GM21447 (cell line): ENCODE measurements around the gene MICAL2.

Experiments
- ATAC-seq: cut with Tn5 transposase; IDR thresholded peaks from one replicate; pipeline ENCODE4 v1.9.1; 2021; ENCODE audit not compliant: unreplicated experiment

Gene MICAL2

DNA sequence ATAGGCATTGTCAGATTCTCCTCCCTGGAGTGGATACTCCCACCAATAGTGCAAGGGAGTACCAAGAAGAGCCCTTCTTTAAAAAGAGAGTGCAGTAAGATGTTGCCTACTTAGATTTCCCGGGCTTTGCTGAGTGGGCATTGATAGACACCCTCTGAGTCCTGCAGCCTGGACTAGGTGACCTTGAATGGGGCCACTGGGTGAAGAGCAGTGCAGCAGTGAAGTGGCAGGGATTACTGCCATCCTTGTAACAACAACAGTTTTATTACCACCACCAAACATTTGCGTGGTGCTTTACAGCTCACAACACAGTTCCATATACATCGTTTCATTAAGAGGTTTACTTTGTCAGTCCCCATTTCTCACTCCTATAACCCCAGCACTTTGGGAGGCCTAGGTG is 59.4 kb downstream of the MICAL2 start:
- ATAC-seq: no peak

DNA sequence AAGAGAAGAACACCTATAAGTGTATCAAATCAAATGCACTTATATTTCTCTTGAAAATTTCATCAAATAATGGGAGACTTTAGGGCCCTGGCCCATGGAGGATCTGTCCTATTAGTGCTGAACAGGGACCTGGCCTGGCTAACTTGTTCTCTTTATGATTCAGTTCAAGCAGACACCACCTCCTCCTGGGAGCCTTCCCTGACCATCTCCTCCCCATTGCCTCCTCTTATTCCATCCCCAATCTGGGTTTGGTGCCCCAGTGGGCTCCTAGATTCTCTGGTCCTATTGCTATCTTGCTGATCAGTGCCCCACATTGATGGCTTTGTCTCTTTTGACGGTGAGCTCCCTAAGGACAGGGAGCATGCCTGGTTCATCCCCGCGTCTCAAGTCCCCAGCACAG is 60.1 kb downstream of the MICAL2 start:
- no peak for ATAC-seq

GRCh38 chr11:12170984-12171383 is 60.6 kb downstream of the MICAL2 start:
- ATAC-seq: no peak

GRCh38 chr11:12171921-12172320 is 61.5 kb downstream of the MICAL2 start:
- ATAC-seq: no peak

DNA sequence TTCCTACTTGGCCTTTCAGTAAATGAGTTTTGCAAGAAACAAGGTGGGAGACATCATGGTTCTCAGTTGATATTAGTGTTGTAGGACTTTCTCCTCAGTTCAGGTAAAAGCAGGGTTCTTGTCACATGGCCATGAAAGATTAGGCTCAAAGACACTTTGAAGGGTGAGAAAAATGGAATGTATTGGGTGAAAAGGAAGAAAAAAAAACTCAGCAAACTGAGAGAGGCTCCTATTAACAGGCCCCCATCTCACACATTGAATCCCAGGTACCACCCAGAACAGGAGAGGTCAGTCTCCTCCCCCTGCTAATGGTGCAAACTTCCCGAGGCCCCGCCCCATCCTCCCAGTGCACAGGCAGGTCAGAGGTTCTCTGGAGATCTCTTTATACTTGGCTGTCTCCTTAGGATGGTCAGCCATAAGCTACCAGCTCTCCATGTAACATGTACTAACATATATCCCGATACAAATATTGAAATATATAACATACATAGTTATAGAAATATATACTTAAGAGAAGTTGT is 62.2 kb downstream of the MICAL2 start:
- no peak for ATAC-seq

DNA sequence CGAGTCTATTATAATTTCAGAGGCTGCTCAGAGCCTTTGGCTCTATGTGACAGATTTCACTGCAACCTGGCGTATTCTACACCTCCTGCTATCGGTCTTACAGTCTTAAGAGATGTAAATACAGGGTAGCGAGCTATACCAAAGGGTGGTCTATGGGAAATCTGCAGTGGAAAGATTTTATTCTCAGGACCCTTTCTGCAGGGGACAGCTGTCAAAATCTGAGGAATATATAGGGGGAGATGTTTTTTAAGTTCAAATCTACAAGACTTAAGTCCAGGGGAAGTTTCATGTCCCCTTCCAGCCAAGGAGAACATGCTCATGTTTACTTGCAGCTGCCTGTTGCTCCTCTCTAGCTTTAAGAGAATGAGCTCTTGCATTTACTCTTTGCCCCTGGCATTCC is 62.7 kb downstream of the MICAL2 start:
- no peak for ATAC-seq

GRCh38 chr11:12174128-12174476 is 63.7 kb downstream of the MICAL2 start:
- peak; percentile 44 for ATAC-seq

DNA sequence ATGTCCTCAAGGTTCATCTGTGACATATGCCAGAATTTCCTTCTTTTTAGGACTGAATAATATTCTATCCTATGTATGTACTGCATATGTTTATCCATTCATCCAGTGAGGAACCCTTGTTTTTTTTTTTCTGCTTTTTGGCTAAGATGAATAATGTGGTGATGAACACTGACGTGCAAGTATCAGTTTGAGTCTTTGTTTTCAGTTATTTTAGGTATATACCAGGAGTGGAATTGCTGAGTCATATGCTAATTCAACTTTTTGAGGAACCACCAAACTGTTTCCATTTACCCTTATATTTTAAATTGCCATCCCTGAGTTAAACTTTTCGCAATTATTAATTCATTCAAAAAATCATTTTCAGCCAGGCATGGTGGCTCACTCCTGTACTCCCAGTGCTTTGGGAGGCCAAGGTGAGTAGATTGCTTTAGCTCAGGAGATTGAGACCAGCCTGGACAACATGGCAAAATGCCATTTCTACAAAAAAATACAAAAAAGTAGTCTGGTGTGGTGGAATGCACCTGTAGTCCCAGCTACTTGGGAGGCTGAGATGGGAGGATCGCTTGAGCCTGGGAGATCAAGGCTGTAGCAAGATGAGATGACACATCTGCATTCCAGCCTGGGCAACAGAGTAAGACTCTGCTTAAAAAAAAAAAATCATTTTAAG is 64.2 kb downstream of the MICAL2 start:
- ATAC-seq: peak; percentile 85

DNA sequence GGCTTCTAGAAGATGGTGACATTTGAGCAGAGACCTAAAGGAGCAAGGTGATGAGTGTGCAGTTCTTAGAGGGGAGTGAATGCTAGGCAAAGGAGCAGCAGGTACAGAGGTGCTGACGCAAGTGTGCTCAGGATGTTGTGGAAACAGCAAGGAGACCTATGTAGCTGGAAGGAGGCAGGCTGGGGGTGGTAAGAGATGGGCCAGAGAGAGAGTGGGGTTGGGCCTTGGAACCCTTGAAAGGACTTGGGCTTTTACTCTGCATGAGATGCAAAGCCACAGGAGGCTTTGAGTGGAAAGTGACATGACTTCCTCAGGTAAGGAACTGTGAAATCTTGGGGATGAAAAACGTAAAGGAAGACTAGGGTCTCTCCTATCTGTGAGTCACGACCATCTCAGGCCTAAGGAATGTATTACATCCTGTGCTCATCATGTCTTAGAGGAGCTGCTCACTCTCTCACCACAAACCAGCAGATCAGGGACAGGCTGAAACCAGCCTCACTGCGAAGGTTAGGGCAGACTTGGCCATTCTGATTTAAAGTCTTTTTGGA is 65.4 kb downstream of the MICAL2 start:
- ATAC-seq: peak; percentile 40

- no peak for ATAC-seq
Observed at GRCh38 chr11:12176410-12176809, 66.0 kb downstream of the MICAL2 start.

- ATAC-seq: no peak
Observed at GRCh38 chr11:12177739-12178338, 67.4 kb downstream of the MICAL2 start.

DNA sequence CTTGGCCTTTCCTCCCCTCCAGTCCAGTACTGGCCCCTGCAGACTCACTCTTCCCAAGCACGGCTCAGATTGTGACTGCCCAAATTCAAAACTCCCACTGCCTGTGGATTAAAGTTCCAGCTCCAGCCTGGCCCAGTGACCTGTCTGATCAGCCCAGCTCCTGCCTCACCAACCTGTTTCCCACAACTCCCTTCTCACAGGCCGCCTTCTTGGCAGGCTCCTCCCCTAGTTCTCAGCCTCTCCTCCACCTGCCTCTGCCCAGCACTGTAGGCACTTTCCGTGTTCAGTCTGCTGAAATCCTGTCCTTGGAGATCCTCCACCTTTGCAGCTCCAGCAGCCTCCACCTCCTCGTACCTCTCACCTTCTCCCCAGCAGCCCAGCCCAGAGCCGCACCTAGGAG is 68.6 kb downstream of the MICAL2 start:
- no peak for ATAC-seq

DNA sequence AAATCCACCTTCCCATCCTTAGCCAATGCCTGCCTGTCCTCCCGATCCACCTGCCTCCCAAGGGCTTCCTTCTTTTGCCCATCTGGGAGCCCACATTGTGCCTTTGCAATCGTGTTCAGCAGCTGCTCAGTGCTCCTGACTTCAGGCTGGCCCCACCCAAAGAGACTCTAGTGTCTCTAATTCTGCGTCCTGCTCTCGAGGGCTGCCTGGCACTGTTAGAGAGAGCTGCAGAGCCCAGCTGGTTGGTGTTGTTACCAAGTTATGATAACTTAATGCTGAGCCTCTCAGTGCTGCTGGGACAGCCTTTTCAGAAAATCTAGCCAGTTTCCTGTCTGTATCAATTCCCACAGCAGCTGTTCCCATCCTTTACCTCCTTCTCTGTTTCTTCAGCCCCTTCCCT is 69.1 kb downstream of the MICAL2 start:
- no peak for ATAC-seq

DNA sequence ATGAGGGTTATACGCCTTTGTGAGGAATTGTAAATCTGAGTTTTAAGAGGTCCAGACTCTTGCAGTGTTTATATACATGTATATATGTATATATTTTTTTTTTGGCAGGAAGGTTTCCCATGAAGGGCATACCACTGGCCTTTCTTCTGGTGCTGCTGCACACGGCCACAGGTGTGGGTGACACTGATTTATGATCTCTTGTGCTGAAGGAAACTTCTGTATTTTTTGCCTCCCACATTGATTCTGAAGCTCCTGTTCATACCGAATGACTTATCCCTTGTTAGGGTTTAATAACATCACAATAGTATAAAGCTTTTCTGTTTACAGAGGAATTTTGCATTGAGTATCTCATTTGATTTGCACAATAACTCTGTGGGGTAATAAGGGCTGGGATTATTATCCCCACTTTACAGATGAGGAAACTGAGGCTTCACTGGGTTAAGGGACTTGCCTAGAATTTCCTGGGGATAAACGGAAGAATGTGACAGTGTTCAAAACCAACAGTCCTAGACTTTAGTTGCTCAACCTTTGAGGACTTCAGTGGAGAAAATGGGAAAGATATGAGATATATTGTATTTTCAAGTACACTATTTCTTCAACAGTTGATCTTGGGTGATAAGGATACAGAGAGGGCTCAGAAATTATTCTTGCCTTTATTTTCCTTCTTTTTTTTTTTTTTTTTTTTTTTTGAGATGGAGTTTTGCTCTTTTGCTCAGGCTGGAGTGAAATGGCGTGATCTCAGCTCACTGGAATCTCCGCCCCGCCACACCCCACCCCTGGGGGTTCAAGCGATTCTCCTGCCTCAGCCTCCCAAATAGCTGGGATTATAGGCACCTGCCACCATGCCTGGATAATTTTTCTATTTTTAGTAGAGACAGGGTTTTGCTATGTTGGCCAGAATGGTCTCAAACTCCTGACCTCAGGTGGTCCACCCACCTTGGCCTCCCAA is 70.1 kb downstream of the MICAL2 start:
- ATAC-seq: no peak

DNA sequence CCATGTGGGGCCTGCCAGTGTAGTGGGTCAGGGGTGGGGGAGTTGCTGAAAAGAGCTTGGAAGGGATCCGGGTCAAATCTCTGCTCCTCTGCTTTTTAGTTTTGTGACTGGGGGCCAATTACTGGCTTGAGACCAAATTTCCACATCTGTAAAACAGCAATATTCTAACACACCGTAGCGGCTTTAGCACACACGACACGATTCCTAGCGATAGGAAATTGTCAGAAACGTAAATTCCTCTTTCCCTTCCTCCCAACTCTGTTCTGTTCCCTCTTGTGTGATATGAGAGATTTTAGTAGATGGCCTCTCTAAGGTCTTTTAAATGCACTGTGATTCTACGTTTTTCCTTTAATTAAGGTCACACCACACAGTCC is 71.9 kb downstream of the MICAL2 start:
- no peak for ATAC-seq

GRCh38 chr11:12182676-12183541 is 72.5 kb downstream of the MICAL2 start:
- ATAC-seq: no peak

DNA sequence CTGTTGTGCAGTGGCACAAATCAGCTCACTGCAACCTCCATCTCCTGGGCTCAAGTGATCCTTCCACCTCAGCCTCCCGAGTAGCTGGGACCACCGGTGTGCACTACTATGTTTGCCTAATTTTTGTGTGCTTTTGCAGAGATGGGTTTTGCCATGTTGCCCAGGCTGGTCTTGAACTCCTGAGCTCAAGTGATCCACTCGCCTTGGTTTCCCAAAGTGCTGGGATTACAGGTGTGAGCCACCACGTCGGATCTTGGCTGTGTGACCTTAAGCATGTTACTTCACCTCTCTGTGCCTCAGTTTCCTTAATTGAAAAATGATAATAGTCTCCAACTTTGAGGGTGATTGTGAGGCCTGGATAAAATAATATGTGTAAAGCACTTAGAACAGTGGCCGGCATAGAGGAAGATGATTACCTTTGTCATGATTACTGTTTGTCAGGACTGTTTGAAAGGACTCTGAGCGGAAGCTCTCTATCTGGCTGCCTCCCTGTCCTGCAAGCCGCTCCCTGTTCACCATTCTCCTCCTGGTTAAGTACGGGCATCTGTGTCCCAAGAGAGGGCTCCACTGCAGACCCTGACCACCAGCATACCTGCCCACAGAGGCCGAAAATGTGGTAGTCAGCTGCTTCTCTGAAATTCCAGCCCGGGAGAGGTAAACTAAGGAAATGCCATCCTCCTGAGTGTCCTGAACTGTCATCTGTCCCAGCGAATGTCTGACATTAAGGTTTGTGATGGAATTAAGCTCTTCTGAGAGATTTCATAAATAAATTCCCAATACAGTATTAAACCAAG is 73.6 kb downstream of the MICAL2 start:
- no peak for ATAC-seq

GRCh38 chr11:12184699-12185098 is 74.3 kb downstream of the MICAL2 start:
- ATAC-seq: no peak

- ATAC-seq: no peak
Observed at GRCh38 chr11:12185106-12185690, 74.8 kb downstream of the MICAL2 start.
